CD4-positive, alpha-beta T cell treated with Interferon gamma for 1 hour (primary cell): ENCODE data around the gene IL6.
"Not testable (repeated sequence)": the region's sequence is repeated elsewhere in the genome, so short reads cannot be mapped to it uniquely, and the experiment has no call there.

Source experiments
- DNase-seq: peaks from one replicate; pipeline ENCODE4 v3.0.0-alpha.2; 2020

Gene IL6

GRCh38 chr7:22729180-22729825 is 2.3 kb downstream of the IL6 start:
- DNase-seq, result no peak

DNA sequence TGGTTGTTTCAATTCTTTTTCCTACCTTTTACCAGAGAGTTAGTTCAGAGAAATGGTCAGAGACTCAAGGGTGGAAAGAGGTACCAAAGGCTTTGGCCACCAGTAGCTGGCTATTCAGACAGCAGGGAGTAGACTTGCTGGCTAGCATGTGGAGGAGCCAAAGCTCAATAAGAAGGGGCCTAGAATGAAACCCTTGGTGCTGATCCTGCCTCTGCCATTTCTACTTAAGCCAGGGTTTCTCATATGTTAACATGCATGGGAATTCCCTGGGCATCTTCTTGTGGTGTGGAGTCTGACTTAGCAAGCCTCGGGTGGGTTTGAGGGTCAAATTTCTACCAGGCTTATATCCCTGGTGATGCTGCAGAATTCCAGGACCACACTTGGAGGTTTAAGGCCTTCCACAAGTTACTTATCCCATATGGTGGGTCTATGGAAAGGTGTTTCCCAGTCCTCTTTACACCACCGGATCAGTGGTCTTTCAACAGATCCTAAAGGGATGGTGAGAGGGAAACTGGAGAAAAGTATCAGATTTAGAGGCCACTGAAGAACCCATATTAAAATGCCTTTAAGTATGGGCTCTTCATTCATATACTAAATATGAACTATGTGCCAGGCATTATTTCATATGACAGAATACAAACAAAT is 3.2 kb downstream of the IL6 start:
- DNase-seq, result no peak

DNA sequence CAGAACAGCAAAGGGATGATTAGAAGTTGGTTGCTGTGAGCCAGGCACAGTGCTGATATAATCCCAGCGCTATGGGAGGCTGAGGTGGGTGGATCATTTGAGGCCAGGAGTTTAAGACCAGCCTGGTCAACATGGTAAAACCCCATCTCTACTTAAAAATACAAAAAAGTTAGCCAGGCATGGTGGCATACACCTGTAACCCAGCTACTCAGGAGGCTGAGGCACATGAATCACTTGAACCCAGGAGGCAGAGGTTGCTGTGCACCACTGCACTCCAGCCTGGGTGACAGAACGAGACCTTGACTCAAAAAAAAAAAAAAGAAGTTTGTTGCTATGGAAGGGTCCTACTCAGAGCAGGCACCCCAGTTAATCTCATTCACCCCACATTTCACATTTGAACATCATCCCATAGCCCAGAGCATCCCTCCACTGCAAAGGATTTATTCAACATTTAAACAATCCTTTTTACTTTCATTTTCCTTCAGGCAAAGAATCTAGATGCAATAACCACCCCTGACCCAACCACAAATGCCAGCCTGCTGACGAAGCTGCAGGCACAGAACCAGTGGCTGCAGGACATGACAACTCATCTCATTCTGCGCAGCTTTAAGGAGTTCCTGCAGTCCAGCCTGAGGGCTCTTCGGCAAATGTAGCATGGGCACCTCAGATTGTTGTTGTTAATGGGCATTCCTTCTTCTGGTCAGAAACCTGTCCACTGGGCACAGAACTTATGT is 4.1 kb downstream of the IL6 start:
- DNase-seq, result no peak

- DNase-seq, result no peak
These were observed 4.8 kb downstream of the IL6 start for GRCh38 chr7:22731766-22732165.

DNA sequence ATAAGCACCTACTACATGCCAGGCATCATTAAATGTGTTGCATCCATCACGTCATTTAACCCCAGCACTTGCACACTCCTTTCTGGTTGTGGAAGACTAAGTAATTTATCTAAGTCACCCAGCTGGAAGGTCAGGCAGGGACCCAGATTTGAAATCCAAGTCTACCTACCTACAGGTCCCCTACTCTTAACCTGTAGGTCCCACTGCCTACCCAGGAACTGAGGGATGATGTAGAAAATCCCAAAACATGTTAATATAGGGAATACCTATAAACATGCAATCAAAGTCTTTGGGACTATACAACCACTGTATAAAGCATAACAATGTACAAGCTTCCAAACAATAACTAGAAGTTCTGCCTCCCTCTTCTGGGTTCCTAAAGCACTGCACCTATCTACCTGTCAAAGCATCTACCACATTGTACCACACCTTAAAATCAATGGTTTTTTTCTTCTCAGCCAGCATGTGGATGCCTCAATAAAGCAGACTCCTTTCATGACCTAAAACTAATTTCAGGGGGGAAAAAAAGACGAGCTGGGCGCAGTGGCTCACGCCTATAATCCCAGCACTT is 5.6 kb downstream of the IL6 start:
- DNase-seq, result no peak

GRCh38 chr7:22733761-22734160 is 6.8 kb downstream of the IL6 start:
- DNase-seq, result no peak

- DNase-seq, result no peak
These were observed 16.0 kb downstream of the IL6 start for GRCh38 chr7:22743014-22743413.

DNA sequence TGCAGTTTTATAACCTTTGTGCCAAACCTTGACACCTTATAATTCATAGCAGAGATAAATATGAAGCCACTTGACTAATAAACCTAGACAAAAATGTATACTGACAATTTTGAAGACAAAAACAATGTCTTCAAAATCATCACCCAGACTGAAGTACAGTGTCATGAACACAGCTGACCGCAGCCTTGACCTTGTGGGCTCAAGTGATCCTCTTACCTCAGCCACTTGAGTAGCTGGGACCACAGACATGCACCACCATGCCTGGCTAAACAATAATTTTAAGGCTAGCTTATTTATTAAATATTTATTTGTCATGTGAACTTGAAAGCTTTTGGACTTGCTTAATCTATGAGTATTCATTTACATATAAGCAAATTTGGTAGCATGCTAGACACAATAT is 24.3 kb downstream of the IL6 start:
- no peak for DNase-seq

DNA sequence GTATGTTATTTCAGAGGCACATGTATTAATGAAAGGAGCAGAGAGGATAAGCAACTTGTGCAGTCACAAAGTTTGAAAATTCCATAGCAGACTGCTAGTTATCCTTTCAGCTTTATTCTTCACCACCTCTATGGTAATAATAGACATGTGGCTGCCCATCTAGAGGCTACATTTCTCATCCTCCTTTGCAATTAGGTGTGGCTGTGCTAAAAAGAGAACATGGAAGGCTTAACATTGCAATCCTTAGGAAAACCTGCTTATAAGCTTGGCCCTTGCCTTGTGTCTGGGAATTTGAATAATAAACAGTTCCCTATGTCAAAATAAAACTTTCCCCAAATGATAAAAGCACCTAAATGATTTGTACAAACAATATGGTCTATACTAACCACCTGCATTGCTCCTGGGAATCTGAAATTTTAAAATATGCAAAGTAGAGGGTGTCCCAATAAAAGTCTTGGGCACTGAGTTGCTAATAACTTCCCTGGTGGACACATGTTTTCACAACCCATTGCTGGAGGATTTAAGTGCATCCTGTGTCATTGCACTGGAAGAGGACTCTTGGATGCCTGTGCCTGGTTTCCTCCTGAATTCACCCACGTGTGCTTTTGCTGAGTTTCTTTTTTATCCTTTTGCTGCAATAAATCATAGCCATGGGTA is 30.5 kb downstream of the IL6 start:
- DNase-seq, result no peak

DNA sequence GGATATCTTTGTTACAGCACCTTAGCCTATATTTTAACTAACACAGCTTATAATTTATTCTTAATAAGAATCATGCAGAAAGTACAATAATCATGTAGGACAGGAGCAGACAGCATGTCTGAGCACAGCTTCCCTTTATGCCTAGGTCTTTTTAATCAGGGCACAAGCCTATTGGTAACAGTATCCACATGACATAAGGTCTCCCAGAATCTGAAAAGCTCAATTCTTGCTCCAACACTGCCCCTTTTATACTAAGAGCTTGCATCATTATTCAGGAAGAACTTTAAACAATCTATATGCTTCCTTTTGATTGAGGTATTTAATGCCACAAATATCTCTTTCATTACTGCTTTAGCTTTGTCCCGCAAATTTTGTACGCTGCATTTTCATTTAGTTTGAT is 31.6 kb downstream of the IL6 start:
- no peak for DNase-seq

- DNase-seq, result no peak
These were observed 32.7 kb downstream of the IL6 start for GRCh38 chr7:22759721-22760120.

DNA sequence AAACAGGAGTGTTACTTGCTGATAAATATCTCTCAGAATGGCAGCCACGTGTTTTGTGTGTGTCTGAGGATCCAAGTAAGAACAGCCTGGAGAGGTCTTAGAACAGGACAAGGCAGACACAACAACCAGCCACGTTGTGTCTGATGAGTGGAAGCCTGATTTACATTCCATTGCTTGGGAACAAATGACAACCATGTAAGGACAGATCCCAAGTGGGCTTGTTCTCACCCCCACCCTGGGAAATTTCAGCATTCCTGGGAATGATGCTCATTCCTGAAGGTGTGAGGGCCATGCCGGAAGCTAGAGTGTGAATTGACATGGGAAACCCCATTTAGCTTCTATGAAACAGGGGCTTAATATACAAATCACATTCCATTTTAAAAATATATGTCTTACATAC is 35.9 kb downstream of the IL6 start:
- no peak for DNase-seq

DNA sequence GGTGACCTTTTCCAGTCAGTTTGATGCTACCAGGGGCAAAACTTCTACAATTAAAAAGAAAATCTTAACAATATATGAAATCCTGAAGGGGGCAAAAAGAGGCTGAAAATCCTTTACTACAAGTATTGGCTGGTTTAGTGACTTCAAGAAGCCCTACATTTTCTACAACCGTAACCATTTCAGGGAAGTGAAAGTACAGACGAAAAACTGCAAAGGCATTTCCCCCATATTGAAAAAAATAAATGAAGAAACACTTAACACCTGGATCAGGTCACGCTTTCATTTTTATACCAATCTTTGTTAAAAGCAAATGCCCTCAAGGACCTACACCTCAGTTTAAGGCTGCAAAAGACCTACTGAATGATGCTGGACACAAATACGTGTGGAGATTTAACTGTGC is 38.6 kb downstream of the IL6 start:
- no peak for DNase-seq

GRCh38 chr7:22771194-22771871 is 44.3 kb downstream of the IL6 start:
- DNase-seq, result no peak

- no peak for DNase-seq
These were observed 44.9 kb downstream of the IL6 start for GRCh38 chr7:22771872-22772228.

DNA sequence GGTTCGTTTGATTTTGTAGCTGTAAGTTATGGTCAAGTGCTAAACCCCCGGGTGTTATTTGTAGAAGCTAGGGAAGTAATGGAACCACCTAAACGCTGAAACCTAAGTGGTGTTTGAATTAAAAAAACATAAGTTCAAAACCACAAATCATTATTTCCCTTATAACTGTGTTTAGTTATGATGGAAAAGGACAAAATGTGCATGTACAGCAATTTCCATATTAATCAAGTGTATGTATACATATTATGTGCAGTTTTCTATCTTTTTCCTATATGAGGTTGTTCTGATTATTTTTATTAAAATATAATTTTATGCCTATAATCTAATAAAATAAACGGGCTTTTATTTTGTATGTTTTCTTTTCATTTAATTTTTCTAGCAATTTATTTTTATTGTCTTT is 45.9 kb downstream of the IL6 start:
- DNase-seq, result no peak

- DNase-seq, result no peak
These were observed 50.0 kb downstream of the IL6 start for GRCh38 chr7:22776964-22777363.

DNA sequence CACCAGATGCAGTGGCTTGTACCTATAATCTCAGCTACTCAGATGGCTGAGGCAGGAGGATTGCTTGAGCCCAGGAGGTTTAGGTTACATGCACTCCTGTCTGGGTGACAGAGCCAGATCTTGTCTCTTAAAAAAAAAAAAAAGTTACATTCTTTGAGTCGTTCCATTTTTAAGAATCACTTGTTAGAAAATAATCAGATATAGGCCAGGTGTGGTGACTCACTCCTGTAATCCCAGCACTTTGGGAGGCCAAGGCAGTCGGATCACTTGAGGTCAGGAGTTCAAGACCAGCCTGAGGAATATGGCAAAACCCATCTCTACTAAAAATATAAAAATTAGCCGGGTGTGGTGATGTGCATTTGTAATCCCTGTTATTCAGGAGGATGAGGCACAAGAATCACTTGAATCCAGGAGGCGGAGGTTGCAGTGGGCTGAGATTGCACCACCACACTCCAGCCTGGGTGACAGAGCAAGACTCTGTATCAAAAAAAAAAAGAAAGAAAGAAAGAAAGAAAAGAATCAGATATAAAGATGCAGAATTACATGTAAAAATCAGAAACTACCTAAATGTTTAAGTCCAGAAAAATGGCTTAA is 52.8 kb downstream of the IL6 start:
- not testable (repeated sequence) for DNase-seq

DNA sequence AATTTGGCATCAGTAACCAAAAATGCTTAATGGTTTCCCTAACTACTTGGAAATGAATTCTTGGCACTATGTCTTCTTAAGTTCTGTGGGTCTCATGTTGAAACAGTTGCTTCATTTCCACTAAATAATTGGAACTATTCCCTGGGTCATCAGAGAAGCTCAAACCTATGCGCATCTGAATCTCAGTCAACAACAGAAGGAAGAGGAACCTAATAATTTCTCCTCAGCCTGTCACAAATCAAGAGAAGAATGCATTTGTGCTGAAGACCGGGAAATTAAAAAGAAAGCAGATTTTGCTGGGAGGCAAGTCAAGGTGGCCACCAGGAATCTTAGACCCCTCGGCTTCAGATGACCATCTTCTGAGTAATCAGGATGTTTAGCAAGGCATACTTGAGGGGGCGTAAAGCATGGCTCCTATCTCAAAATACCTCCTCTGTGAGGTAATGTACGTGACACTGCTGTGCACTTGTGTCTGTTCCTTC is 54.3 kb downstream of the IL6 start:
- DNase-seq, result no peak
